ENCODE measurements around the gene KNDC1. TPM values are rescaled to one million over a fixed set of nuclear protein-coding genes. Genes with fewer than 3 reads are reported as not detected.
A peak's percentile ranks its signal among the peaks of the same experiment; 100 is the strongest.

KNDC1 gene
- total RNA-seq, 6 experiments from 2014 or later = 0.54 to 11.6 (median 8.2) TPM

- TF ChIP-seq, protein P1, sequence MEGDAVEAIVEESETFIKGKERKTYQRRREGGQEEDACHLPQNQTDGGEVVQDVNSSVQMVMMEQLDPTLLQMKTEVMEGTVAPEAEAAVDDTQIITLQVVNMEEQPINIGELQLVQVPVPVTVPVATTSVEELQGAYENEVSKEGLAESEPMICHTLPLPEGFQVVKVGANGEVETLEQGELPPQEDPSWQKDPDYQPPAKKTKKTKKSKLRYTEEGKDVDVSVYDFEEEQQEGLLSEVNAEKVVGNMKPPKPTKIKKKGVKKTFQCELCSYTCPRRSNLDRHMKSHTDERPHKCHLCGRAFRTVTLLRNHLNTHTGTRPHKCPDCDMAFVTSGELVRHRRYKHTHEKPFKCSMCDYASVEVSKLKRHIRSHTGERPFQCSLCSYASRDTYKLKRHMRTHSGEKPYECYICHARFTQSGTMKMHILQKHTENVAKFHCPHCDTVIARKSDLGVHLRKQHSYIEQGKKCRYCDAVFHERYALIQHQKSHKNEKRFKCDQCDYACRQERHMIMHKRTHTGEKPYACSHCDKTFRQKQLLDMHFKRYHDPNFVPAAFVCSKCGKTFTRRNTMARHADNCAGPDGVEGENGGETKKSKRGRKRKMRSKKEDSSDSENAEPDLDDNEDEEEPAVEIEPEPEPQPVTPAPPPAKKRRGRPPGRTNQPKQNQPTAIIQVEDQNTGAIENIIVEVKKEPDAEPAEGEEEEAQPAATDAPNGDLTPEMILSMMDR (IDR thresholded peaks at IDR 0.05) = no peak
- no peak for TF ChIP-seq POLR2A (IDR thresholded peaks at IDR 0.05)
- DNase-seq = peak in 1 of 3 donors; percentile 51
- Histone ChIP-seq H3K27me3 (no peaks in the 10 kb centered on the region), H3K4me1 (no peaks in the 10 kb centered on the region), H3K27ac (no peak overlapping the region), H3K36me3 (no peaks in the 10 kb centered on the region), H3K9me3 (no peaks in the 10 kb centered on the region), H3K4me3 (no peak overlapping the region)
- 17% methylated on average over 6 of the region's 33 CpGs for WGBS (ENCODE audit: insufficient coverage, low coverage, low lambda C conversion rate, missing lambda C conversion rate)
- ATAC-seq = no peak
- intact Hi-C loops (cut with DNase I) = no loop called here
Observed at GRCh38 chr10:133122171-133122935, 37.7 kb upstream of the KNDC1 start.

- Histone ChIP-seq H3K9me3 (no peaks in the 10 kb centered on the region), H3K27me3 (no peaks in the 10 kb centered on the region), H3K4me1 (no peaks in the 10 kb centered on the region), H3K36me3 (no peaks in the 10 kb centered on the region), H3K4me3 (no peak overlapping the region), H3K27ac (no peak overlapping the region)
- 69% methylated on average over 11 of the region's 39 CpGs for WGBS (ENCODE audit: insufficient coverage, low coverage, low lambda C conversion rate, missing lambda C conversion rate)
- TF ChIP-seq, protein P1 (IDR thresholded peaks at IDR 0.05) = no peak
- no peak for TF ChIP-seq POLR2A (IDR thresholded peaks at IDR 0.05)
- peak in 1 of 3 donors; percentile 46 for DNase-seq
- no peak for ATAC-seq
- intact Hi-C loops (cut with DNase I) = no loop called here
Observed at GRCh38 chr10:133123050-133123745, 36.8 kb upstream of the KNDC1 start.

DNA sequence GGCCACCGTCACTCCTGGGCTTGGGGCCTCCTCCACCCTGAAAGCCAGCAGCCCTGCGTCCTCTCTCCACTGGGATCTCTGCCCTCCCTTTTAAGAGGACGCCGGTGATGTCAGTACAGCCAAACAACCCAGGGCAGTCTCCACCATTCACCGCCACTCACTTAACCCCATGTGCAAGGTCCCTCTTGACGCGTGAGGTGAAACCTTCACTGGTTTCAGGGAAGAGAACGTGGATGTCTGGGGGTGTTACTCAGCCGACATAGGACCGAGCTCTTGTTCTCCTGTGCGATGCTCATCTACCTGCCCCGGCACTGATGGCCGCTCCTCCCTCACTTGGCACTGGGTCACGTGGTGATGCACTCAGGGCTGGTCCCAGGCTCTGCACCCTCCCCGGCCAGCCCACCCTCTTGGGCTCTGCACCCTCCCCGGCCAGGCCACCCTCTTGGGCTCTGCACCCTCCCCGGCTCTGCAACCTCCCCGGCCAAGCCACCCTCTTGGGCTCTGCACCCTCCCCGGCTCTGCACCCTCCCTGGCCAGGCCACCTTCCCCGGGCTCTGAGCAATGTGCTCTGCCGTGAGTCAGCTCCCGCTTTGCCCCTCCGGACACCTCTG lies 36.2 kb upstream of the KNDC1 start:
- no peaks in the 10 kb centered on the region for H3K27me3 ChIP-seq
- DNase-seq (peak in 2 of 3 donors; percentile 10 to 39), ATAC-seq (no peak)
- TF ChIP-seq, protein P1 (IDR thresholded peaks at IDR 0.05) = no peak
- H3K4me1 ChIP-seq = no peaks in the 10 kb centered on the region
- intact Hi-C loops (cut with DNase I) = no loop called here
- no peaks in the 10 kb centered on the region for H3K36me3 ChIP-seq
- WGBS (ENCODE audit: insufficient coverage, low coverage, low lambda C conversion rate, missing lambda C conversion rate) = 62% methylated on average over 8 of the region's 23 CpGs
- H3K4me3 ChIP-seq = no peak overlapping the region
- H3K9me3 ChIP-seq = no peaks in the 10 kb centered on the region
- no peak overlapping the region for H3K27ac ChIP-seq

DNA sequence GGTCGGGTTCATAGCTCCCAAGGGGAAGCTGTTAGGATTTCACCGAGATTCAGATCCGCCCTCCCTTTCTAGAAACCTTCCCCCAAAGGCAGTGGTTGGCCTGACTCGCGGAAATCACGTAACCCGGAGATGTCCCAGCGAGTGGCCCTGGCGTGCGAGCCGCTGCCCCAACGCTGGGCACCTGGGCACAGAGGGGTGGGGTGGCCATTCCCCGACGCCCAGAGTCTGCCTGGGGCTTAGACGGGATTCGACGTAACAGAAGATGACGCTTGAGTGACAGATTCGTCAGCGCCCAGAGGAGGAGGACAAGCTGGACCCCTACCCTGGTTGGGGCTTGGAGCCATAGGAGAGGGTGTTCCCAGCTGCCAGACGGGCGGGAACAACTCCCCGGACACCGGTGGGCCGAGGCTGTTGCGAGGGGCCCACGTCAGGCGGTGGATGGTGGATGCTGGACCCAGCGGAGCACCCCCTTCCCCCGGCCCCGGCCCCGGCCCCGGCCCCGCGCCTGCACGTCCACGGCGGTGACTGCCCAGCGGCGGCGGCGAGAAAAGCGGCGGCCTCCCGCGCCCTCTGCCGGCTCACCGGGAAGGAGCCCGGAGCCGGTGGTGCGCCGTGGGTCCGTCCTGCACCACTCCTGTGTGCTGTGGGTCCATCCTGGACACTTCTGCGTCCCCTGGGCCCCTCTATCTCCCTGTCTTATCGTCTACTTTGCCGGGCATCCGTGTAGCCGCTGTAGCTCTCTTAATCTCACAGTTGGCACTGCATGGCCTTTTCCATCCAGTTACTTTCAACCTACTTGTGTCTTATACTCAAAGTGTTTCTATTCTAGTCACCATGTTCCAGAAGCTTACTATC lies 35.4 kb upstream of the KNDC1 start:
- TF ChIP-seq, protein P1 (IDR thresholded peaks at IDR 0.05) = peak; percentile 41 to 61 (median 54)
- TF ChIP-seq POLR2A (IDR thresholded peaks at IDR 0.05) = no peak
- Histone ChIP-seq H3K36me3 (no peaks in the 10 kb centered on the region), H3K27ac (no peak overlapping the region), H3K9me3 (no peaks in the 10 kb centered on the region), H3K4me3 (no peak overlapping the region), H3K4me1 (no peaks in the 10 kb centered on the region), H3K27me3 (no peaks in the 10 kb centered on the region)
- peak in 2 of 3 donors; percentile 56 to 60 for DNase-seq
- WGBS (ENCODE audit: insufficient coverage, low coverage, low lambda C conversion rate, missing lambda C conversion rate) = 23% methylated on average over 3 of the region's 58 CpGs
- intact Hi-C loops (cut with DNase I) = no loop called here
- ATAC-seq = peak; percentile 53 to 86 (median 83)

Data from right lobe of liver (tissue), 6 donors.